GM19035 (cell line): Measurements from ENCODE around the gene TMIGD2.

Experiments used
- ATAC-seq: cut with Tn5 transposase; IDR thresholded peaks from one replicate; pipeline ENCODE4 v1.9.1; 2021; ENCODE audit not compliant: unreplicated experiment

The TMIGD2 gene

DNA sequence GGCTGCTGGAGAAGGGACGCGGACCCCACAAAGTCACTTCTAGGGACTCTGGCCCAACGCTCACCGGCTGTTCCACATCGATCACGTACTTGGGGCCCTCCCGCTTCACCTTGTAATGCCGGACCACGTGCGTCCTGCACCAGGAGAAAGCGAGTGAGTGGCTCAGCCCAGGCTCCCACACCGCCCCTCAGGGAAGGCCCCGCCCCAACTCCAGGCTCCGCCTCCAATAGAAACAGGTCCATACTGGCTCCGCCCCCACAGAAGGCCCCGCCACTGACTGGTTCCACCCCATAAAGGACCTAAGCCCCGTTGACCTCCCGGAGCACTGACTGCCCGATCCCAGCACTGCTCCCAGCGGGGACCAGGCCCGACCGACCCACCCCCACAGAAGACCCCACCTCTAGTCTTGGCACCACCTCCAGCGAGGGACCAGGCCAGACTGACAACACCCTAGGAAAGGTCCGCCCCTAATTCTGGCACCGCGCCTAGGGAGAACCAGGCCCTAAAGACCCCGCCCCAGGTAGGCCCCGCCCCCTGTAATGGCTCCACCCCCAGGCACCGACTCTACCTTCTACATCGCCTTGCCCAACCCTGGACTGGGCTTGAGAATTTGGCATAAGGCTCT, 25.2 kb upstream of the TMIGD2 start:
- no peak for ATAC-seq

DNA sequence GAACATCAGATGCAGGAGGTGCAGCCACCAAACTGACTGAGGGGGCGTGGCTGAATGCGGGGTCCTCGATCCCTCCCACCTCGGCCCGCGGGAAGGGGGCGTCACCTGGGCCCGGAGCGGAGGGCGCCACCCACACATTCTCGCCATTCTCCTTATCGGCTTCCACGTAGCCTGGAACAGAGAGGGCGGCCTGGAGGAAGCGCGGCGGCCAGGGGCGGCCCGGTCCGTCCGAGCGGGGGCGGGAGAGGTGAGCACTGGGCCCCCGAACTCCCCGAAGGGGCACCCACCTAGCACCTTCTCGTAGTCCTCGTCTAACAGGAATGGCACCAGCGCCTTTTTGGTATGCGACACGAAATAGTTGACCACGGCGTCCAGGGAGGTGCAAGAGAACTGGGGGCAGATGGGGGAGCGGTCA, 24.7 kb upstream of the TMIGD2 start:
- no peak for ATAC-seq

DNA sequence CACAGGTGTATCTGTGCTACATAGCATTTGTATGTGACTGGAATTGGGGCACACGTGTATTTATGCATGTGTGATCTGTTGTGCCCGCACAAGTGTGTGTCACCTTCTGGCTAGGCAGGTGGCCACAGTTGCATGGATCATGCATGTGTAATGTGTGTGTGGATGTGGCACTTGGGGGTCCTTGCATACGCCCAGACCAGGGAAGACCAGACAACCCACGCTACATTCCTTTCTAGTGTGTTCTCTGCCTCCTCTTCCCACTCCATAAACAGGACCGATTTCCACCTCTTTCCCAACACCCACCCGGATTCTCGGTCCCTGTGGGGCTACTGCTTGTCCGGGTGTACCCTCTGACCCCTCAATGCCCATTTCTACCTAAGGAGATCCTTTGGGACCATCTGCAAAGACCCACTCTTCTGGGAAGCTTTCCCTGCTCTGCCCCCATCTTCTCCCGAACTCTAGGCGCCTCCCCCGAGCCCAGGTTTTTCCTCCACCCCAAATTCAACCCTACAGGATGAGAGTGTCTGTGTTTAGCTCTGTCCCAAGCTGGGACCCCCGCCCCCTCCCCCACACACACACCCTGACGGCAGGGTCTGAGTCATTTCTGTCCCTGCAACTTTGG, 24.1 kb upstream of the TMIGD2 start:
- no peak for ATAC-seq

DNA sequence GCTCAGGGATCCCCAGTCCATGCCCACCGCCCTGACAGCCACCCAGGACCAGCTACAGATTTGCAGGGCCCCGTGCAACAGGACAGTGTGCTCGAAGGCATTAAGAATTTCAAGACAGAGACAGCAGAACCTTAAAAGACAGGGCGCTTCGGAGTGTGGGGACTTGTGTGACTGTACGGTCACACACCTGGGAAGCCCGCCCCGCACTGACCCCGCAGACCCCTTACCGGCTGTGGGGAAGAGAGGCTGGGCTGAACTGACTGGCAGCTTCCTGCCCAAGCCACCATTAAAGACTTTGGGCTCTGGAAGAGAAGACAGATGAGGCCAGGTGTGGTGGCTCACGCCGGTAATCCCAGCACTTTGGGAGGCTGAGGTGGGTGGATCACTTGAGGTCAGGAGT, 22.0 kb upstream of the TMIGD2 start:
- no peak for ATAC-seq

DNA sequence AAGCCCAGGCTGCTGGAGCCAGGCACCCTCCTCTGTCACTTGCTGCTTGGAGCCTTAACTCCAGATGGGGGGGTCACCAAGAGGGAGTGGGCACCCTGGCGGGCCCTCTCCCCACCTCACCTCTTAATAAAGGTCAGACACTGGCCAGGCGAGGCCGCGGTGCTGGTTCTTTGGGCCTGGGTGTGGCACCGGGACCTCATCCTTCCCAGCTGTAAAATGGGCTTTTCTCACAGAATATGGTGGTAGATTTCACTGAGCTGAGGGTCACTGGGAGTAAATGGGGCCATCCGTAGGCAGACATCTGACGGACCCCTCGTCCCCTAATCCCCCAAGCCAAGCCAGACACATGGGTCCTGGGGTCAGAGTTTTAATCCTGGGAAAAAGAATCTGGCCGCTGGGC, 21.5 kb upstream of the TMIGD2 start:
- no peak for ATAC-seq

DNA sequence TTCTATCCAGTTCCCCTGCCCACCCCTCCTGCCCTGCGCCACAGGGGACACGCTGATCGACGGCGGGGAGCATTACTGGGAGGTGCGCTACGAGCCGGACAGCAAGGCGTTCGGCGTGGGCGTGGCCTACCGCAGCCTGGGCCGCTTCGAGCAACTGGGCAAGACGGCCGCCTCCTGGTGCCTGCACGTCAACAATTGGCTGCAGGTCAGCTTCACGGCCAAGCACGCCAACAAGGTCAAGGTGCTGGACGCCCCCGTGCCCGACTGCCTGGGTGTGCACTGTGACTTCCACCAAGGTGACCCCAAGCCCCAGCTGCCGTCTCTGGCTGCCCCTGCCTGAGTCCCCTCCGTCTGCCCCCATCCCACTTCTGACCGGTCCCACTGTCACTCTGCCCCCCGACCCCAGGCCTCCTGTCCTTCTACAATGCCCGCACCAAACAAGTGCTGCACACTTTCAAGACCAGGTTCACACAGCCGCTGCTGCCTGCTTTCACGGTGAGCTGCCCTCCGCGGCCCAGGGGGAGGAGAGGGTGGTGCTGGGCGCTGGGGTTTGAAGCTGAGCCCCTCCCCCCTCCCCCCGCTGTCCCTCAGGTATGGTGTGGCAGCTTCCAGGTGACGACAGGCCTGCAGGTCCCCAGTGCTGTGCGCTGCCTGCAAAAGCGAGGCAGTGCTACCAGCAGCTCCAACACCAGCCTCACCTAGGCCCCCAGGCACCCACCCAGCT, 20.9 kb upstream of the TMIGD2 start:
- no peak for ATAC-seq

DNA sequence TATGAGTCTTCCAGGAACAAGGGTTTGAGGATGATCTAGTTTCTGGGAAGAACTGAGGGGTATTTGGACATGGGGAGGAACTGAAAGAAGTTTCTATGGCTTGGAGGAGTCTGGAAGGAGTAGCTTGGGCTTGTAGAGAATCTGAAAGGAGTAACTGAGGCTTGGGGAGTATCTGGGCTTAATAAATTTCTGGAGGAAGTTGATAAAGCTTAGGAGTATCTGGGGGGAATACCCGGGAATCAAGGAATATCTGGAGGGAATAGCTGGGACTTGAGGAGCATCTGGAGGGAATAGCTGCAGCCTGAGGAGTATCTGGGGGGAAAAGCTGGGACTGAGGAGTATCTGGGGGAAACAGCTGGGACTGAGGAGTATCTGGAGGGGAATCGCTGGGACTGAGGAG, 18.2 kb upstream of the TMIGD2 start:
- ATAC-seq = no peak

DNA sequence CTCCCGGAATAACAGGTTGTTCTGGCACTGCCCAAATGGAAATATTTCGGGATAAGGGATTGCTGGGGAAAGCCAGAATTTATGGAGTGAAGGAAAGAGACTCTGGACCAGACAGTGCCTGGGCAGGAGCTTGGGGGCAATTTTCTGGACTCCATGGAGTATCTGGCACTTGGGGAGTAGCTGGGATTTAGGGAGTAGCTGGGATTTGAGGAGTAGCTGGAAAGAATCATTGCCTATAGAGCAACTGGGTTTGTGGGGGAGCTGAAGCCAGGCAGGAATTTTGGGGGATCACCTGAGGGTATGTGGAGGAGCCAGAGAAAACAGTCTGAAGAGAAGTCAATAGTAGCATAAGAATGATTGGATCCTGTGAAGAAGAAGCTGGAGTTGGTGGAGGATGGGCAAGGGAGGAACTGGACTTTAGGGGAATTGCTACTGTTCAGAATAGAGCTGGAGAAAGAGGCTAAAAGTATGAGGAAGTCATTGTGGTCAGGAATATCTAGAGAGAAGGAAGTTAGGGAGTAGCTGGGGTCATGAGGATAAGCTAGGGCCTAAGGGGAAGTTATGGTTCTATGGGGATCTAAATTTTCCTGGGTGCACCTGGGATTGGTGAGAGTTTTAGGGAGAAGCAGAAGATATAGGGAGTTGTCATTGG, 17.0 kb upstream of the TMIGD2 start:
- no peak for ATAC-seq

DNA sequence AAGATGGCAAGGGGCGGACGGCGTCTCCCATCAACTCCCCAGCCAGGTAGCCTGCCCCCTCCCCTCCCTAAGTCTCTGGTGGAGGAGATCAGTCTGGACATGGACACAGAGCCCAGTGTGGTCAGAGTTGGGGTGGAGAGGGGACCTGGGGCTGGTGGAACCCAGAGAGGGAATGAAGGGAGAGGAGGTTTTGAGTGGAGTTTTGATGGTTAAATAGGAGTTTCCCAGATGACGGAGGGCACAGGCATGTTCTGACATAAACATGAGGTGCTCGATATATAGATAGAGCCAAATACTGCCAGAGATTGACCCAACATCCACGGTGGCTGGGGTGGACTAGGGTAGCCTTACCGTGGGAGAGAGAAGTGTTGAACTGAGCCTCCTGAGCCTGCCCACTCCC, 16.3 kb upstream of the TMIGD2 start:
- no peak for ATAC-seq

DNA sequence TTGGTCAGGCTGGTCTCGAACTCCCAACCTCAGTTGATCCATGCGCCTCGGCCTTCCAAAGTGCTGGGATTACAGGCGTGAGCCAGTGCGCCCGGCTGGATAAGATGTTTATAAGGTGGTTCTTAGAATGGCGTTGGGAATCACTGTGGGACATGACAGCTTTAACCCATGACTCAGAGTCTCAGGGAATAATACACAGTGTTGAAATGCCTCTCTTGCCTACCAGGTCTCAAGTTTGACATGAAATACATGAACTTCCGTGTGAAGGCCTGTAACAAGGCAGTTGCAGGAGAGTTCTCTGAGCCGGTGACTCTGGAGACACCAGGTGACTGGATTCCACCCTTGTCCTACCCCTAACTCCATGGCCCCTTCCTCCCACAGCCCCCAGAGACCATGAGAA, 14.8 kb upstream of the TMIGD2 start:
- ATAC-seq = no peak

DNA sequence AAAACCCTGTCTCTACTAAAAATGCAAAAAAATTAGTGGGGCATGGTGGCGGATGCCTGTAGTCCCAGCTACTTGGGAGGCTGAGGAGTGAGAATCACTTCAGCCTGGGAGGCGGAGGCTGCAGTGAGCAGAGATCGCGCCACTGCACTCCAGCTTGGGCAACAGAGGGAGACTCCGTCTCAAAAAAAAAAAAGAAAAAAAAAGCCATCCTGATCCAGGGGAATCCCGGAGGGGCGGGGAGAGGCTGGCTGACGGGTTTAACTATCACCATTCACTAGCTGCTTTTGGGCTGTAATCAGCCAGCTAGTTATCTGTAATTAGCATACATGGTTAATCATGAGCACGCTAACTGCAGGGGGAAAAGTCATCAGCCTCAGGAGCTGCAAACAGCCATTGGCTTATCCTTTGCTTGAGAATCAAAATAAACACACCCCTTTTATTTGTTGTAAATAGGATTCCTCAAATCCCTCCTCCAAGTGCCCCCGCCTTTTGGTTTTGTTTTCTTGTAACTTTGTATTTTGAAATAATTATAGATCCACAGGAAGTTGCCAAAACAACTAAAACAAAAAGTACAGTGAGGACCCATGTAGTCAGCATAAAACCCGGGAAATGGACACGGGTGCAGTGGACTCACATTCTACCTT, 11.8 kb upstream of the TMIGD2 start:
- ATAC-seq = no peak

DNA sequence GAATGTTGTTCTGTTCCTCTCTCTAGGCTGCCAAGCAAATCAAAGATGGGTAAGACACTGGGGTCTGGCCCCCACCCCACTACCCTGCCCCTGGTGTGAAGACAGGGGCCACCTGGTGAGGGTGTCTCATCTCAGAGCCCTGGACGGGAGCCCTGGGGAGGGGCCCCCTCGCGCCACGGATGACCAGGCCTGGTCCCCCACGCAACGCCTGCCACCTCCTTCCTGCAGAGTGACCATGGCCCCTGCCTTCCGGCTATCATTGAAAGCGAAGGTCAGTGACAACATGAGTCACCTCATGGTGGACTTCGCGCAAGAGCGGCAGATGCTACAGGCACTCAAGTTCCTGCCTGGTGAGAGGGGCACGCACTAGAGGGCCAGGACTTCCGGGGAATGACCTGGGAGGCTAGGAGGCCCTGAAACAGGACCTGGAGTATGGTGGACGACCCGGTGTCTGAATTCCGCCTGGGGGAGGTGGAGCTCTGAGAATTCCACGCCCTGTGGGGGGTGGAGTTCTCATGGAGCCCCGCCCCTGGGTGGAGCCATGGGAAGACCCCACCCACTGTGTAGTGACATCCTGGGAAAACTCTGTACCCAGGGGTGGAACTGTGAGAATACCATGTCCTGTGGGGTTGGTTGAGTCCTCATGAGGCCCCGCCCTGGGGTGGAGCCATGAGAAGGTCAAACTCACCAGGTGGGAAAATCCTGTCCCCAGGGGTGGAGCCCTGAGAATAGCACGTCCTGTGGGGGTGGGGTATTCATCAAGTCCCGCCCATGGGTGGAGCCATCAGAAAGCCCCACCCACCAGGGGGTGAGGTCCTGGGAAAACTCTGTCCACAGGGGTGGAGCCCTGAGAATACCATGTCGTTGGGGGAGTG, 8.3 kb upstream of the TMIGD2 start:
- no peak for ATAC-seq

DNA sequence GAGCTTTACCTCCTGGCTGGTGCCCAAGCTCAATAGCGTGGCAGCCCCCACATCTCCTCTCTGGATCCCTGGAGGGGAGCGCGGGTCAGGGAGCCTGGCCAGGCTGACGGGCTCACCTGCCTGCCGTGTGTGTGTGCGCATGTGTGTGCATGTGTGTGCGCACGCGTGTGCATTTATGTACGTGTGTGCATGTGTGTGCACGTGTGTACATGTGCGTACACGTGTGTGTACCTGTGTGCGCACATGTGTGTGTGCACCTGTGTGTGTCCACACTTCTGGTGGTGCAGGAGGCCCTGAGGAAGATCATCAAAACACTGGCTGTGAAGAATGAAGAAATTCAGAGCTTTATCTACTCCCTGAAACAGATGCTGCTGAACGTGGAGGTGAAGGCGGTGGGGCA, 3.5 kb upstream of the TMIGD2 start:
- no peak for ATAC-seq

DNA sequence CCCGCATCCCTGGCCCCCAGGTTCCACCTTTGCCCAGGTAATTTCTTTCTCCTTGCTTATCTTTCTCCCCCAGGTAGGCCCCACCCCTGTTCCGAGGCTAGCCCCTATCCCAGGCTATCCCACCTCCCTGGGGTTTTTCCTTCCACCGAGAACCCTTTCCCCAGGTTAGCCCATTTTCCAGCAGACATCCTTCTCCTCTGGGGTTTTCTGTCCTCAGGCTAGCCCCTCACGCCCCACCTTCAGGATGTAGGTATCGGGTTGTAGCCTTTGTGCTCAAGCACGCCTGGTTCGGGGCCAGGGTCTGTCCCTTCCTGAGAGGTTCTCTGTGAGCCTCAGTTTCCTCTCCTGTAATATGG, 3.0 kb upstream of the TMIGD2 start:
- no peak for ATAC-seq

DNA sequence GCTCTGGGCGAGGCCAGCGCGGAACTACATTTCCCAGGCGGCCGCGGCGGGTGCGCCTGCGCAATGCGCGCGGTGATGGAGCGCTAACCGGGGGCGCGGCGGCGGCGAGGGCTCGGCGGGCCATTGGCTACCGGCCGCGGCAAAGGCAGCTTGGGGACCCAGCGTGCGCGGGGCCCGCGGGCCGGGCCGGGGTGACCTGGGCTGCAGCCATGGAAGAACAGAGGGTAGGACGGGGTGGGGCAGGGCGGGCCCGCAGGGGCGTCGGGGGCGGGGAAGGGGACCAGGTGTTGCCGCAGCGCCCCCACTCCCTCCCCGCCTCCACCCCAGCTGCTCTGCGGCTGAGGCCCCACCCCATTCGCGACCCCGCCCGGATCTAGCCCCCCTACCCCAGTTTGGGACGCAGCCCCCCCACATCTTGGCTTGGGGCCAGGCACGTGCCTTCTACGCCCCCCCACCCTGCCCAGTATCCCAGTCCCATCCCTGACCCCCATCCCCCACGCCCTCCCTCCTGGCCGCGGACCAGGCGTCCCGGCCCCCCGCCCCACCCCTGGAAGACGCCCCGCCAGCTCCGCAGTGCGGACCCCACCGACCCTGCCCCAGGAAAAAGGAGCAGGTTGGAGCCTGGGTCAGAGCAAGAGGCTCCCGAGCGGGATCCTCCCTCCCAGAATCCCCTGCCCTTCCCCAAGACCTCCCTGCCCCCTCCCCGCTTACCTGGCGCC, 2.5 kb upstream of the TMIGD2 start, which contains the start of gene FSD1:
TSS of gene FSD1 (plus strand) at position 61 of the 719 bp plus-strand sequence. CDS start at position 210, 149 bp downstream.
- ATAC-seq = no peak

DNA sequence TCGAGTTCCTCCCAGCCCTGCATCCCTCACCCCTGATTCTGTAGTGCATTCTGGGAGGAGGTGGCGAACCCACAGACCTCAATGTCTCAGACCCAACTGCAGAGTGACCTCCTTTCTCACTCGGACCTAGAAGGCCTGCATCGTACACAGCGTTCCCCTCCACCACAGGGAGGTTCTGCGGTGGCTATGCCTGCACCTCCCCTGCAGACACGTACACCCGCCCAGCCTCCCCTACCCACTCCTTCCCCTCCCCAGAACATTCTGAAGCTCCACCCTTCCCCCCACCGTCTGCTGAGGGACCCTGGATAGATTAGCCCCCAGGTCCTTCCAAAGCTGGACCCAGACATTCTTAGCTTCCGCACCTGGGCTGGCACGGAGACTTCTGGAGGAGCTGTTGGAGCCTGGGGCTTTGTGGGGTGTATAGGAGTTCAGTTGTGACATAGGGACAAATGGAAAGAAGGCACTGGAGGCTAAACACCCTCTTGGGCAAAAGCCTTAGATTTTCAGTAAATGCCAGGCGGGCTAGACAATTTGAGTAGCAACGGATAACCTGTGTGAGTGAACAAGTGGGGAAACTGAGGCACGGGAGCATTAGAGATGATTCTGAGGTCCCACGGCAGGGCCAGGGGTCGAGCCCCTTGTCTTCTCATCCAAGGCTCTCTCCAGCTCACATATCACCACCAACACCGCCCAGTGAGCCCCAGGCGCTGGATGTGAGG, 1.8 kb upstream of the TMIGD2 start:
- no peak for ATAC-seq

DNA sequence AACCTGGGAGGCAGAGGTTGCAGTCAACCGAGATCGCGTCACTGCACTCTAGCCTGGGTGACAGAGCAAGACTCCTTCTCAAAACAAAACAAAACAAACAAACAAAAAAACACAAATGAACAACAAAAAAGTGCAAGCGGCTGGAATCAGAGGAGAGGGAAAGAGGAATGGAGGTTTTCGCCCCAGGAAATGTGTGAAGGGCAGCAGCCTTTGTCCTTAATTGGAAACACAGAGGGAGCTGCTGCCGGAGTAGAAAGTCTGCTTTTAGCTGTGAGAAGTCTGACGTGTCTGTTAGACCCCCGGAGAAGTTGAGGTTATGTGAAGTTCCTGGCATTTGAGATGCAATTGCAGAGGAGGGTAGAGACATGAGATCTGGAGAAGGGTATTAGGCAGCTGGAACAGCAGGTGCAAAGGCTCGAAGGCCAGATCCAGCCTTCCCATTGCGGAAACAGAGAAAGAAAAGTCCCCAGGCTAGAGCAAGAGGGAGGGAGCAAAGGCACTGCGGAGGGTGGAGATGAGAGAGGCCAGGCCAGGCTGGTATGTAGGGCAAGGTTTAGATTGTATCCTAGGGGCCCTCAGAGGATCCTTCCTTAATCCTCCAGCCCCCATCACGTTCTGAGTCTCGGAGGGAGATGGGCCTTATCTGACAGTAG, 473 bp downstream of the TMIGD2 start:
- ATAC-seq = no peak

DNA sequence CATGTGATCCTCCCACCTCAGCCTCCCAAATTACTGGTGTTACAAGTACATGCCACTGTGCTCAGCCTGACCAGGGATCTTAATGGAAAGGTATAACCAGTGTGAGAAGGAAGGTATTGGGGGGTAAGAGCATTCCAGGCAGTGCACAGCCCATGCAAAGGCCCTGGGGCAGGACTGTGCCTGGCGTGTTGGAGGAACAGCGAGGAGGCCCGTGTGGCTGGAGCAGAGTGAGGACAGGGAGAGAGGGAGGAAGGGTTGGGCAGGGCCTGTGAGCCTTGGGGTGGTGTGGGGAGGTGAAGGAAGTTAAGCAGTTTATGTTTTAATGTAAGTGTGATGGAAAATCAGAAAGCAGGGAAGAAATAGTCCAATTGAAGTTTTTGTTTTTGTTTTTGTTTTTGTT, 1.6 kb downstream of the TMIGD2 start:
- no peak for ATAC-seq
